GM19240 (cell line): ENCODE results near the gene RPA1.

ENCODE experiments used
- DNase-seq: peaks from one replicate; pipeline ENCODE4 v3.0.0; 2011; ENCODE audit warnings: low spot score; ENCODE audit not compliant: insufficient read length

Gene RPA1

GRCh38 chr17:1941272-1942065, 111.7 kb downstream of the RPA1 start:
- no peak for DNase-seq

- no peak for DNase-seq
Measured at GRCh38 chr17:1942066-1942365, 112.2 kb downstream of the RPA1 start.

- DNase-seq = no peak
Measured at GRCh38 chr17:1942666-1943435, 113.0 kb downstream of the RPA1 start.

- DNase-seq = no peak
Measured at GRCh38 chr17:1943436-1943831, 113.6 kb downstream of the RPA1 start.

GRCh38 chr17:1945621-1946020, 115.8 kb downstream of the RPA1 start:
- no peak for DNase-seq

GRCh38 chr17:1946021-1946932, 116.5 kb downstream of the RPA1 start:
- no peak for DNase-seq

GRCh38 chr17:1947229-1947742, 117.5 kb downstream of the RPA1 start:
- DNase-seq = no peak

GRCh38 chr17:1947743-1948516, 118.1 kb downstream of the RPA1 start:
- no peak for DNase-seq

GRCh38 chr17:1948517-1948825, 118.7 kb downstream of the RPA1 start:
- no peak for DNase-seq
